CD8-positive, alpha-beta memory T cell (primary cell): ENCODE measurements around the gene LTO1. TPM values are rescaled to one million over a fixed set of nuclear protein-coding genes. Genes with fewer than 3 reads are reported as not detected.
"Not testable (repeated sequence)": the region's sequence is repeated elsewhere in the genome, so short reads cannot be mapped to it uniquely, and the experiment has no call there.

Experiments used
- CTCF ChIA-PET: fragments of 350-600 bp; sonication (Branson Sonifier 250); formaldehyde crosslinking; loops from one replicate; lab custom pipeline; 2021; ENCODE audit warnings: antibody characterized with exemption; lab: Charles Lee
- POLR2A ChIA-PET: fragments of 350-600 bp; sonication (Branson Sonifier 250); formaldehyde crosslinking; loops from one replicate; lab custom pipeline; 2021; ENCODE audit warnings: antibody characterized with exemption; lab: Charles Lee
- DNase-seq, 5 donors: peaks; one replicate each; pipeline versions ENCODE4 v3.0.0 to v3.0.0-alpha.2; 2020 to 2022; ENCODE audit warnings: mixed read lengths in 1 of 5
- H3K27ac ChIP-seq: one replicate; pipeline ENCODE4 v1.7.0; 2013; ENCODE audit warnings: low read depth, mild to moderate bottlenecking, low read length, moderate library complexity
- H3K27me3 ChIP-seq: 2 replicates; pipeline ENCODE4 v1.7.0; 2013; ENCODE audit warnings: low read length, mild to moderate bottlenecking; ENCODE audit not compliant: insufficient read depth, poor library complexity, severe bottlenecking
- H3K36me3 ChIP-seq: 2 replicates; pipeline ENCODE4 v1.7.0; 2013; ENCODE audit warnings: mild to moderate bottlenecking, low read length, moderate library complexity; ENCODE audit not compliant: insufficient read depth
- H3K4me1 ChIP-seq: 2 replicates; pipeline ENCODE4 v1.7.0; 2013; ENCODE audit warnings: mild to moderate bottlenecking, low read length, moderate library complexity; ENCODE audit not compliant: insufficient read depth
- H3K4me3 ChIP-seq: 2 replicates; pipeline ENCODE4 v1.7.0; 2013; ENCODE audit warnings: mild to moderate bottlenecking, low read length
- H3K9me3 ChIP-seq: 2 replicates; pipeline ENCODE4 v1.7.0; 2013; ENCODE audit warnings: mild to moderate bottlenecking, low read length
- H3K27ac Mint-ChIP-seq, 8 donors: one replicate each; pipeline ENCODE4 v1.8.0; 2020 to 2021; ENCODE audit warnings: mixed read lengths in 8 of 8, mild to moderate bottlenecking in 6 of 8, inconsistent platforms in 3 of 8, moderate library complexity in 3 of 8
- H3K27me3 Mint-ChIP-seq, 2 donors: one replicate each; pipeline ENCODE4 v1.8.0; 2020 to 2021; ENCODE audit warnings: mixed read lengths in 2 of 2, mild to moderate bottlenecking in 1 of 2, moderate library complexity in 1 of 2
- H3K36me3 Mint-ChIP-seq, 3 donors: one replicate each; pipeline ENCODE4 v1.8.0; 2020 to 2021; ENCODE audit warnings: mixed read lengths in 3 of 3, inconsistent platforms in 1 of 3, mild to moderate bottlenecking in 1 of 3
- H3K4me1 Mint-ChIP-seq, 3 donors: one replicate each; pipeline ENCODE4 v1.8.0; 2020 to 2021; ENCODE audit warnings: mixed read lengths in 3 of 3, inconsistent platforms in 1 of 3, mild to moderate bottlenecking in 1 of 3
- H3K4me3 Mint-ChIP-seq, 7 donors: one replicate each; pipeline ENCODE4 v1.8.0; 2020 to 2021; ENCODE audit warnings: mixed read lengths in 7 of 7, mild to moderate bottlenecking in 6 of 7, moderate library complexity in 4 of 7, inconsistent platforms in 2 of 7
- H3K9me3 Mint-ChIP-seq, 5 donors: one replicate each; pipeline ENCODE4 v1.8.0; 2020 to 2022; ENCODE audit warnings: mixed read lengths in 5 of 5, mild to moderate bottlenecking in 3 of 5, moderate library complexity in 2 of 5, inconsistent platforms in 1 of 5
- polyA plus RNA-seq: library from polyadenylated mRNA; unstranded; fragments of 300-500 nt; fragmentation: Illumina TruSeq; gene quantifications from one replicate; pipeline ENCODE4 v1.2.3, GENCODE V29; 2021
- total RNA-seq, 2 experiments: library from RNA; stranded (reverse); gene quantifications; one replicate each; pipeline ENCODE4 v1.2.3, GENCODE V29; 2021

Gene LTO1
- total and polyA plus RNA-seq, 3 experiments from 2014 or later: 15.8 to 25.0 (median 24.8) TPM

- H3K27me3 Mint-ChIP-seq: peaks cover 24 to 66% of the 10 kb centered on the region in 2 donors
- no peaks in the 10 kb centered on the region for H3K36me3 ChIP-seq
- H3K4me1 Mint-ChIP-seq: peaks cover 5 to 8% (median 7%) of the 10 kb centered on the region in 3 donors
- H3K4me3 Mint-ChIP-seq: no peak overlapping the region
- H3K27me3 ChIP-seq: no peaks in the 10 kb centered on the region
- H3K27ac Mint-ChIP-seq: no peak overlapping the region
- peaks cover 0 to 5% (median 0%) of the 10 kb centered on the region in 5 donors for H3K9me3 Mint-ChIP-seq
- no peaks in the 10 kb centered on the region for H3K36me3 Mint-ChIP-seq
- DNase-seq: no peak
- peaks cover 4% of the 10 kb centered on the region for H3K4me1 ChIP-seq
- H3K9me3 ChIP-seq: no peaks in the 10 kb centered on the region
- POLR2A ChIA-PET: no interaction called here
- no peak overlapping the region for H3K4me3 ChIP-seq
- CTCF ChIA-PET: interaction anchor here (1.6 kb wide), 1 partner anchor 14 kb away, joined by 3 read pairs; the partner anchor contains the start of gene LTO1
- H3K27ac ChIP-seq: no peak overlapping the region
These were observed 14.5 kb upstream of the LTO1 start for GRCh38 chr11:69689484-69690319.

- CTCF ChIA-PET, H3K36me3 ChIP-seq, H3K4me3 Mint-ChIP-seq, DNase-seq, H3K36me3 Mint-ChIP-seq, H3K27me3 ChIP-seq, POLR2A ChIA-PET, H3K4me1 ChIP-seq, H3K9me3 ChIP-seq, H3K9me3 Mint-ChIP-seq, H3K27ac Mint-ChIP-seq, H3K4me1 Mint-ChIP-seq, H3K27ac ChIP-seq, H3K4me3 ChIP-seq: not testable (repeated sequence)
- peaks cover 26 to 54% of the 10 kb centered on the region in 2 donors for H3K27me3 Mint-ChIP-seq
These were observed 13.0 kb upstream of the LTO1 start for GRCh38 chr11:69687969-69688771.

GRCh38 chr11:69686856-69687255, 11.7 kb upstream of the LTO1 start:
- no peak for DNase-seq
- H3K9me3 Mint-ChIP-seq: peaks cover 0 to 5% (median 0%) of the 10 kb centered on the region in 5 donors
- Histone ChIP-seq H3K4me1 (peaks cover 4% of the 10 kb centered on the region), H3K27me3 (no peaks in the 10 kb centered on the region), H3K9me3 (no peaks in the 10 kb centered on the region), H3K4me3 (no peak overlapping the region), H3K27ac (no peak overlapping the region), H3K36me3 (no peaks in the 10 kb centered on the region)
- H3K4me1 Mint-ChIP-seq: peaks cover 5 to 8% (median 7%) of the 10 kb centered on the region in 3 donors
- ChIA-PET POLR2A (no interaction called here), CTCF (interaction anchor here (0.8 to 1.6 kb wide), 3 partner anchors 196 to 509 kb away, joined by 3 to 4 read pairs (median 3); no protein-coding TSS in a partner anchor)
- H3K36me3 Mint-ChIP-seq: no peaks in the 10 kb centered on the region
- no peak overlapping the region for H3K4me3 Mint-ChIP-seq
- no peak overlapping the region for H3K27ac Mint-ChIP-seq
- H3K27me3 Mint-ChIP-seq: peaks cover 23 to 46% of the 10 kb centered on the region in 2 donors

- H3K4me1 ChIP-seq: peaks cover 4% of the 10 kb centered on the region
- H3K27me3 Mint-ChIP-seq: peaks cover 23 to 42% of the 10 kb centered on the region in 2 donors
- no peaks in the 10 kb centered on the region for H3K36me3 Mint-ChIP-seq
- ChIA-PET CTCF (interaction anchor here (0.8 to 1.6 kb wide), 3 partner anchors 196 to 510 kb away, joined by 3 to 4 read pairs (median 3); no protein-coding TSS in a partner anchor), POLR2A (interaction anchor here (0.7 kb wide), 1 partner anchor 246 kb away, joined by 8 read pairs; no protein-coding TSS in a partner anchor)
- H3K4me1 Mint-ChIP-seq: peaks cover 5 to 8% (median 7%) of the 10 kb centered on the region in 3 donors
- no peak overlapping the region for H3K27ac Mint-ChIP-seq
- no peak overlapping the region for H3K4me3 ChIP-seq
- H3K9me3 Mint-ChIP-seq: peaks cover 0 to 5% (median 0%) of the 10 kb centered on the region in 5 donors
- no peak overlapping the region for H3K27ac ChIP-seq
- no peak for DNase-seq
- H3K36me3 ChIP-seq: no peaks in the 10 kb centered on the region
- peak overlapping the region in 1 of 7 donors; percentile 28 for H3K4me3 Mint-ChIP-seq
- H3K27me3 ChIP-seq: no peaks in the 10 kb centered on the region
- no peaks in the 10 kb centered on the region for H3K9me3 ChIP-seq
These were observed 11.3 kb upstream of the LTO1 start for GRCh38 chr11:69686452-69686851.

GRCh38 chr11:69685348-69685747, 10.2 kb upstream of the LTO1 start:
- Histone ChIP-seq H3K9me3 (no peaks in the 10 kb centered on the region), H3K27ac (no peak overlapping the region), H3K4me3 (no peak overlapping the region), H3K36me3 (no peaks in the 10 kb centered on the region), H3K4me1 (peaks cover 4% of the 10 kb centered on the region), H3K27me3 (no peaks in the 10 kb centered on the region)
- Mint-ChIP-seq H3K27me3 (peaks cover 22 to 33% of the 10 kb centered on the region in 2 donors), H3K9me3 (peaks cover 0 to under 1% (median 0%) of the 10 kb centered on the region in 5 donors), H3K4me1 (peaks cover 5 to 8% (median 7%) of the 10 kb centered on the region in 3 donors), H3K27ac (peak overlapping the region in 4 of 8 donors; percentile 43 to 66 (median 65)), H3K36me3 (no peaks in the 10 kb centered on the region), H3K4me3 (peak overlapping the region in 5 of 7 donors; percentile 70 to 82 (median 75))
- CTCF ChIA-PET: interaction anchor here (0.8 to 1.6 kb wide), 4 partner anchors 11 to 511 kb away, joined by 3 to 4 read pairs (median 3); no protein-coding TSS in a partner anchor
- no peak for DNase-seq
- POLR2A ChIA-PET: no interaction called here

- no peaks in the 10 kb centered on the region for H3K36me3 Mint-ChIP-seq
- H3K9me3 Mint-ChIP-seq: no peaks in the 10 kb centered on the region
- H3K27ac Mint-ChIP-seq: no peak overlapping the region
- H3K36me3 ChIP-seq: no peaks in the 10 kb centered on the region
- H3K4me3 Mint-ChIP-seq: peak overlapping the region in 1 of 7 donors; percentile 13
- peaks cover 4% of the 10 kb centered on the region for H3K4me1 ChIP-seq
- H3K27me3 Mint-ChIP-seq: peaks cover 19 to 27% of the 10 kb centered on the region in 2 donors
- POLR2A ChIA-PET: no interaction called here
- H3K4me3 ChIP-seq: no peak overlapping the region
- CTCF ChIA-PET: interaction anchor here (0.8 to 1.4 kb wide), 4 partner anchors 9 to 203 kb away, joined by 3 read pairs; partner anchors contain the start of gene LTO1
- peaks cover 5 to 8% (median 7%) of the 10 kb centered on the region in 3 donors for H3K4me1 Mint-ChIP-seq
- H3K27me3 ChIP-seq: no peaks in the 10 kb centered on the region
- no peak for DNase-seq
- H3K9me3 ChIP-seq: no peaks in the 10 kb centered on the region
- no peak overlapping the region for H3K27ac ChIP-seq
These were observed 9.5 kb upstream of the LTO1 start for GRCh38 chr11:69684651-69685050.

- H3K27ac Mint-ChIP-seq: no peak overlapping the region
- Histone ChIP-seq H3K36me3 (no peaks in the 10 kb centered on the region), H3K27ac (no peak overlapping the region), H3K4me1 (peaks cover 4% of the 10 kb centered on the region), H3K9me3 (no peaks in the 10 kb centered on the region), H3K27me3 (no peaks in the 10 kb centered on the region), H3K4me3 (no peak overlapping the region)
- no peaks in the 10 kb centered on the region for H3K36me3 Mint-ChIP-seq
- CTCF ChIA-PET: interaction anchor here (0.8 to 1.4 kb wide), 3 partner anchors 9 to 203 kb away, joined by 3 read pairs; partner anchors contain the start of gene LTO1
- no peaks in the 10 kb centered on the region for H3K9me3 Mint-ChIP-seq
- peaks cover 17 to 21% of the 10 kb centered on the region in 2 donors for H3K27me3 Mint-ChIP-seq
- H3K4me3 Mint-ChIP-seq: no peak overlapping the region
- POLR2A ChIA-PET: no interaction called here
- DNase-seq: no peak
- H3K4me1 Mint-ChIP-seq: peaks cover 5 to 8% (median 7%) of the 10 kb centered on the region in 3 donors
These were observed 8.7 kb upstream of the LTO1 start for GRCh38 chr11:69683764-69684333.
